Caco-2 (cell line): ENCODE data around the gene SIGLEC5. TPM values are rescaled to one million over a fixed set of nuclear protein-coding genes. Genes with fewer than 3 reads are reported as not detected.

ENCODE experiments used
- BruUV-seq: library from RNA; stranded (reverse); fragments of 400-500 nt; replicated peaks from 2 replicates; lab custom pipeline; 2021; lab: Mats Ljungman, UMichigan
- CTCF ChIA-PET: fragments of 300-600 bp; sonication (Branson Sonifier 250); formaldehyde crosslinking; loops from one replicate; lab custom pipeline; 2022; ENCODE audit warnings: antibody characterized with exemption; lab: Charles Lee
- POLR2A ChIA-PET: fragments of 300-600 bp; sonication (Branson Sonifier 250); formaldehyde crosslinking; loops from one replicate; lab custom pipeline; 2022; ENCODE audit warnings: antibody characterized with exemption; lab: Charles Lee
- DNase-seq, 2 experiments: peaks; one replicate each; pipeline versions ENCODE4 v3.0.0 to v3.0.0-alpha.2; 2020 to 2022
- H3K27me3 ChIP-seq: replicated peaks from 2 replicates; pipeline ENCODE4 v1.6.0; 2011; ENCODE audit warnings: low read length; ENCODE audit not compliant: control insufficient read depth, insufficient read depth
- H3K36me3 ChIP-seq: 2 replicates; pipeline ENCODE4 v1.5.1; 2011; ENCODE audit warnings: low read length; ENCODE audit not compliant: control insufficient read depth, insufficient read depth
- H3K4me1 ChIP-seq: fragments of 250-450 bp; sonication (Bioruptor Pico); 2 replicates; pipeline ENCODE4 v1.5.1; 2020; ENCODE audit warnings: mild to moderate bottlenecking
- H3K4me3 ChIP-seq: 2 replicates; pipeline ENCODE4 v1.5.1; 2011; ENCODE audit warnings: low read depth, mild to moderate bottlenecking, control low read depth, low read length
- H3K9me3 ChIP-seq: fragments of 250-450 bp; sonication (Bioruptor Pico); 2 replicates; pipeline ENCODE4 v1.5.1; 2020; ENCODE audit warnings: mild to moderate bottlenecking, moderate library complexity
- H3K27ac Mint-ChIP-seq: one replicate; pipeline ENCODE4 v1.8.0; 2022; ENCODE audit warnings: mixed read lengths; ENCODE audit not compliant: unreplicated experiment
- H3K27me3 Mint-ChIP-seq: one replicate; pipeline ENCODE4 v1.8.0; 2022; ENCODE audit warnings: mixed read lengths; ENCODE audit not compliant: insufficient read depth, unreplicated experiment
- H3K36me3 Mint-ChIP-seq: one replicate; pipeline ENCODE4 v1.8.0; 2022; ENCODE audit warnings: mild to moderate bottlenecking, mixed read lengths; ENCODE audit not compliant: insufficient read depth, unreplicated experiment
- H3K4me1 Mint-ChIP-seq: one replicate; pipeline ENCODE4 v1.8.0; 2022; ENCODE audit warnings: low read depth, mixed read lengths; ENCODE audit not compliant: unreplicated experiment
- H3K4me3 Mint-ChIP-seq: one replicate; pipeline ENCODE4 v1.8.0; 2022; ENCODE audit warnings: mild to moderate bottlenecking, moderate library complexity, mixed read lengths; ENCODE audit not compliant: unreplicated experiment
- H3K9me3 Mint-ChIP-seq: one replicate; pipeline ENCODE4 v1.8.0; 2022; ENCODE audit warnings: mixed read lengths; ENCODE audit not compliant: unreplicated experiment
- CTCF ChIP-seq, 2 experiments: fragments of 200-600 bp in 1 of 2; IDR thresholded peaks; 1 replicate in 1 of 2; 2 replicates in 1 of 2; pipeline versions ENCODE4 v1.5.1 to v1.8.0; 2011 to 2022; ENCODE audit warnings: antibody characterized with exemption in 1 of 2, control low read depth in 1 of 2, inconsistent platforms in 1 of 2, low read depth in 1 of 2, low read length in 1 of 2, mild to moderate bottlenecking in 1 of 2, moderate library complexity in 1 of 2; ENCODE audit not compliant: insufficient read depth in 1 of 2, severe bottlenecking in 1 of 2, unreplicated experiment in 1 of 2
- intact Hi-C: fragments of 100-400 bp; cut with micrococcal nuclease; formaldehyde crosslinking; loops from one replicate; pipeline ENCODE4 v1.10.0; 2022; ENCODE audit not compliant: unreplicated experiment
- total RNA-seq: library from RNA; stranded (reverse); gene quantifications from 2 replicates; pipeline ENCODE4 v1.2.3, GENCODE V29; 2022

The SIGLEC5 gene
- total RNA-seq, 1 experiment from 2014 or later = not detected

- H3K4me1 Mint-ChIP-seq = peaks cover 12% of the 10 kb centered on the region
- no peak for TF ChIP-seq CTCF (IDR thresholded peaks at IDR 0.05; ENCODE audit: insufficient read depth in 1 of 2, low read depth in 1 of 2, low read length in 1 of 2, severe bottlenecking in 1 of 2, unreplicated experiment in 1 of 2)
- Histone ChIP-seq H3K4me1 (peaks cover 29% of the 10 kb centered on the region), H3K4me3 (no peak overlapping the region), H3K9me3 (no peaks in the 10 kb centered on the region), H3K27me3 (no peaks in the 10 kb centered on the region), H3K36me3 (no peaks in the 10 kb centered on the region)
- no peak overlapping the region for H3K27ac Mint-ChIP-seq
- intact Hi-C loops = no loop called here
- ChIA-PET POLR2A (no interaction called here), CTCF (no interaction called here)
- H3K4me3 Mint-ChIP-seq = no peak overlapping the region
- H3K9me3 Mint-ChIP-seq = peaks cover 10% of the 10 kb centered on the region
- no peak for DNase-seq
- H3K27me3 Mint-ChIP-seq = peaks cover 8% of the 10 kb centered on the region
- H3K36me3 Mint-ChIP-seq = no peaks in the 10 kb centered on the region
- no TSS peak for BruUV-seq
Observed at GRCh38 chr19:51564791-51565190, 65.4 kb downstream of the SIGLEC5 start.

Other genes with a start within 250 kb of the SIGLEC5 start
- gene LIM2, start 242.4 kb downstream of the SIGLEC5 start, total RNA-seq = not detected in 2 replicates
- gene C19orf84, start 239.8 kb downstream of the SIGLEC5 start, total RNA-seq = not detected in 2 replicates
- not detected in 2 replicates for gene SIGLEC10, start 212.8 kb downstream of the SIGLEC5 start, total RNA-seq
- not detected in 2 replicates for gene SIGLEC8, start 171.9 kb downstream of the SIGLEC5 start, total RNA-seq
- 0.79 TPM in 1 of 2 replicates, not detected in the other for gene CEACAM18, start 151.9 kb downstream of the SIGLEC5 start, total RNA-seq
- gene SIGLEC12, start 128.6 kb downstream of the SIGLEC5 start, total RNA-seq = not detected in 2 replicates
- gene SIGLEC6, start 98.7 kb downstream of the SIGLEC5 start, total RNA-seq = 10.0 and 14.3 TPM in 2 replicates
- gene ZNF175, start 59.1 kb downstream of the SIGLEC5 start, total RNA-seq = 8.7 and 11.5 TPM in 2 replicates
- not detected in 2 replicates for gene SIGLEC14, start 16.4 kb upstream of the SIGLEC5 start, total RNA-seq
- 3.6 and 4.9 TPM in 2 replicates for gene SPACA6, start 62.9 kb upstream of the SIGLEC5 start, total RNA-seq
- gene HAS1, start 93.6 kb upstream of the SIGLEC5 start, total RNA-seq = not detected in 2 replicates
- not detected in 2 replicates for gene FPR1, start 121.5 kb upstream of the SIGLEC5 start, total RNA-seq
- gene FPR2, start 130.8 kb upstream of the SIGLEC5 start, total RNA-seq = not detected in 2 replicates
- not detected in 2 replicates for gene FPR3, start 164.8 kb upstream of the SIGLEC5 start, total RNA-seq